Measurements from ENCODE around the gene CYP2U1. TPM values are rescaled to one million over a fixed set of nuclear protein-coding genes. Genes with fewer than 3 reads are reported as not detected.

Gene CYP2U1
- total RNA-seq, 1 donor from 2014 or later: 4.0 TPM

GRCh38 chr4:107977966-107978705 is 46.8 kb downstream of the CYP2U1 start:
- DNase-seq (ENCODE audit: low spot score) (peak; percentile 48), ATAC-seq (peak; percentile 73)

- peak; percentile 87 for ATAC-seq
- DNase-seq (ENCODE audit: low spot score): peak; percentile 77
These were observed 47.5 kb downstream of the CYP2U1 start for GRCh38 chr4:107978716-107979451.

GRCh38 chr4:107987916-107988762 is 56.8 kb downstream of the CYP2U1 start:
- no peak for ATAC-seq
- DNase-seq (ENCODE audit: low spot score): no peak

- ATAC-seq: no peak
- DNase-seq (ENCODE audit: low spot score): no peak
These were observed 57.4 kb downstream of the CYP2U1 start for GRCh38 chr4:107988763-107989035.

- DNase-seq (ENCODE audit: low spot score): no peak
- ATAC-seq: peak; percentile 68
These were observed 57.8 kb downstream of the CYP2U1 start for GRCh38 chr4:107989162-107989536.

- ATAC-seq (peak; percentile 90), DNase-seq (ENCODE audit: low spot score) (peak; percentile 97)
These were observed 58.4 kb downstream of the CYP2U1 start, which contains the start of gene HADH for GRCh38 chr4:107989537-107990386. Gene HADH (plus strand): TSS chr4:107989889. CDS start chr4:107989933, 44 bp downstream.

GRCh38 chr4:107991945-107992630 is 60.7 kb downstream of the CYP2U1 start:
- DNase-seq (ENCODE audit: low spot score): peak; percentile 48
- ATAC-seq: peak; percentile 20

GRCh38 chr4:107993969-107994368 is 62.6 kb downstream of the CYP2U1 start:
- ATAC-seq (no peak), DNase-seq (ENCODE audit: low spot score) (no peak)

- no peak for DNase-seq (ENCODE audit: low spot score)
- ATAC-seq: no peak
These were observed 63.5 kb downstream of the CYP2U1 start for GRCh38 chr4:107994894-107995293.

- DNase-seq (ENCODE audit: low spot score): no peak
- ATAC-seq: peak; percentile 38
These were observed 65.8 kb downstream of the CYP2U1 start for GRCh38 chr4:107996949-107997788.

GRCh38 chr4:107997794-107998193 is 66.4 kb downstream of the CYP2U1 start:
- no peak for DNase-seq (ENCODE audit: low spot score)
- ATAC-seq: no peak

GRCh38 chr4:107999932-108000539 is 68.7 kb downstream of the CYP2U1 start:
- ATAC-seq (peak; percentile 72), DNase-seq (ENCODE audit: low spot score) (no peak)

GRCh38 chr4:108001540-108002135 is 70.3 kb downstream of the CYP2U1 start:
- no peak for ATAC-seq
- no peak for DNase-seq (ENCODE audit: low spot score)

Other genes with a start within 250 kb of the CYP2U1 start
- 5.3 TPM for gene PAPSS1, start 211.3 kb upstream of the CYP2U1 start, total RNA-seq
- gene SGMS2, start 106.6 kb upstream of the CYP2U1 start, total RNA-seq: 15.6 TPM
- gene HADH, start 58.3 kb downstream of the CYP2U1 start, total RNA-seq: 127 TPM
- 0.73 TPM for gene LEF1, start 237.4 kb downstream of the CYP2U1 start, total RNA-seq

Measured in left lobe of liver (tissue), 2 donors.